Measurements from ENCODE around the gene FANCG. TPM values are rescaled to one million over a fixed set of nuclear protein-coding genes. Genes with fewer than 3 reads are reported as not detected.

The FANCG gene
- total RNA-seq, 1 experiment from 2014 or later = 46.2 TPM

DNA sequence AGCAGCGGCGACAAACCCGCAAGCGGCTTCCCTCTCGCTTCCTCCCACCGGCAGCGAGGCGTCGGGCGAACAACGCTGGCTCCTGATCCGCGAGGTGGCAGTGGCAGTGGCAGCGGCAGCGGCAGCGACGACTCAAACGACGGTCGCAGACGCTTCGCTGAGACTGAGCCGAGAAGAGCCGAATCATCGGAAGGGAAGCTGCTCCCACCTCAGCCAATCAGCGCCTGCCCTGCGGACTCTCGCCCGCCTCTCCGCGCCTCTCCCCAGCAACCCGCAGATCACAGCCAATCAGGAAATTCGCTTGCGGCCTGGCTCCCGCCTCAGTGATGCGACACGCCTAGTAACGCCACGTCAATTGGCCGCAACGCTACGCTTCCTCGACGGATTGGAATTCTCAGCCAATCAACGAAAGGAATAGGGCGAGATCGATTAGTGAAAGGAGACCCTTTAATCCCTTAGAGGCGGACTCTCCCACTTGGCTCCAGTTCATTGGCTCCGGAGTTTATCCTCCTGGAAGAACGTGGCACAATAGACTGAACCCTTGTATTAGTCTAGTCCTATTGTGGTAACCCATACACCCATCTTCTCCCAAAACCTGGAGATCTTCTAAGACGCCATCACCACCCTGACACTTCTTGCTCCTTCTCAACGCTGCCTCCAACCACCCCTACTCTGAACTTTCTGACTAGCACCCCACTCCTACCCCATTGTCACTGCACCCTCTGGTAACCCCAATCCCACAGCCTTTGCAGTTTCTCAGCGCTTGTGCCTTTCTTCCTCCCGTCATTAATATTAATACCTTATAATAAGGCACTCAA lies 7.1 kb downstream of the FANCG start, which contains the start of gene VCP:
Gene VCP, minus strand, starts transcription at position 165 of the 818 bp plus-strand sequence. CDS start 272 bp downstream, outside the sequence.
- H3K36me3 Mint-ChIP-seq (ENCODE audit: insufficient read depth, unreplicated experiment) = peaks cover 47% of the 10 kb centered on the region
- BruUV-seq (replicated peaks) = TSS peak; percentile 81
- intact Hi-C loops (cut with micrococcal nuclease; ENCODE audit: unreplicated experiment) = no loop called here

DNA sequence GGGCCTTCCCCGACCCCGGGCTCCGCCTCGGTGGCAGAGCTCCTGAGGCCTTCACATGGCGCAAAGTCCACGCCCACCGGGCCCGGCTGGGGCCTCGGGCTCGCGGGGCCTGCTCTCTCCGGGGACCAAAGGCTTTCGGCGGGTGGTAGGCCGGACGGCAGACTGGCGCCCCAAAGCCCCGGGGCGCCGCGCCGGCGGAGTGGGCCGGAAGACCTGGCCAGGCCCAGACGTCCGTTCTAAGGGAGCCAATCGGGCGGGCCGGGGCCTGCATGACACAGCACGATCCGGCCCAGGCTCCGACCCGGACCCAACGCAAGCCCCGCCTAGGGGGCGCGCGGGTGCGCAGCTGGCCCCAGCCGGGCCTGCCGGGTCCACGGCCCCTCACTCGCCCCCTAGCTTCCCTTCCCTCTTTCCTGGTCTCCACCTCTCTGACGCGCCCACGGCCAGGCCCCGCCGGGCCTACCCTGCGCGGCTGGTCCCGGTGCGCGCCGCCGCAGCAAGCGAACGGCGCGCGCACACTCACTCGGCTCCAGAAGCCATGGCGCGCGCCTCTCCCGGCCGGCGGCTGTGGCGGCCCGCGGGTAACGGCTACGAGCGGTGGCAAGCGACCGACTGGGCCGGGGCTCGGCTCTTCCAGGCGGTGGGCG lies 7.8 kb downstream of the FANCG start:
- H3K4me1 Mint-ChIP-seq (ENCODE audit: low read depth, unreplicated experiment) = peaks cover 19% of the 10 kb centered on the region

More for the DNA sequence above, 7.1 kb downstream of the FANCG start, which contains the start of gene VCP:
- Mint-ChIP-seq H3K9me3 (ENCODE audit: low read depth, unreplicated experiment) (no peaks in the 10 kb centered on the region), H3K27ac (ENCODE audit: unreplicated experiment) (peak within 1 kb of the TSS; percentile 96), H3K27me3 (ENCODE audit: unreplicated experiment) (no peaks in the 10 kb centered on the region), H3K4me1 (ENCODE audit: low read depth, unreplicated experiment) (peaks cover 19% of the 10 kb centered on the region), H3K4me3 (ENCODE audit: low read depth, unreplicated experiment) (peak within 1 kb of the TSS; percentile 83)
- TF ChIP-seq, protein P1, sequence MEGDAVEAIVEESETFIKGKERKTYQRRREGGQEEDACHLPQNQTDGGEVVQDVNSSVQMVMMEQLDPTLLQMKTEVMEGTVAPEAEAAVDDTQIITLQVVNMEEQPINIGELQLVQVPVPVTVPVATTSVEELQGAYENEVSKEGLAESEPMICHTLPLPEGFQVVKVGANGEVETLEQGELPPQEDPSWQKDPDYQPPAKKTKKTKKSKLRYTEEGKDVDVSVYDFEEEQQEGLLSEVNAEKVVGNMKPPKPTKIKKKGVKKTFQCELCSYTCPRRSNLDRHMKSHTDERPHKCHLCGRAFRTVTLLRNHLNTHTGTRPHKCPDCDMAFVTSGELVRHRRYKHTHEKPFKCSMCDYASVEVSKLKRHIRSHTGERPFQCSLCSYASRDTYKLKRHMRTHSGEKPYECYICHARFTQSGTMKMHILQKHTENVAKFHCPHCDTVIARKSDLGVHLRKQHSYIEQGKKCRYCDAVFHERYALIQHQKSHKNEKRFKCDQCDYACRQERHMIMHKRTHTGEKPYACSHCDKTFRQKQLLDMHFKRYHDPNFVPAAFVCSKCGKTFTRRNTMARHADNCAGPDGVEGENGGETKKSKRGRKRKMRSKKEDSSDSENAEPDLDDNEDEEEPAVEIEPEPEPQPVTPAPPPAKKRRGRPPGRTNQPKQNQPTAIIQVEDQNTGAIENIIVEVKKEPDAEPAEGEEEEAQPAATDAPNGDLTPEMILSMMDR (IDR thresholded peaks at IDR 0.05; ENCODE audit: unreplicated experiment) = no peak
- CTCF ChIA-PET = interaction anchor here (1.1 to 1.4 kb wide), 2 partner anchors 22 to 24 kb away, joined by 3 to 8 read pairs; partner anchors contain the start of gene PIGO
- DNase-seq = peak; percentile 94

DNA sequence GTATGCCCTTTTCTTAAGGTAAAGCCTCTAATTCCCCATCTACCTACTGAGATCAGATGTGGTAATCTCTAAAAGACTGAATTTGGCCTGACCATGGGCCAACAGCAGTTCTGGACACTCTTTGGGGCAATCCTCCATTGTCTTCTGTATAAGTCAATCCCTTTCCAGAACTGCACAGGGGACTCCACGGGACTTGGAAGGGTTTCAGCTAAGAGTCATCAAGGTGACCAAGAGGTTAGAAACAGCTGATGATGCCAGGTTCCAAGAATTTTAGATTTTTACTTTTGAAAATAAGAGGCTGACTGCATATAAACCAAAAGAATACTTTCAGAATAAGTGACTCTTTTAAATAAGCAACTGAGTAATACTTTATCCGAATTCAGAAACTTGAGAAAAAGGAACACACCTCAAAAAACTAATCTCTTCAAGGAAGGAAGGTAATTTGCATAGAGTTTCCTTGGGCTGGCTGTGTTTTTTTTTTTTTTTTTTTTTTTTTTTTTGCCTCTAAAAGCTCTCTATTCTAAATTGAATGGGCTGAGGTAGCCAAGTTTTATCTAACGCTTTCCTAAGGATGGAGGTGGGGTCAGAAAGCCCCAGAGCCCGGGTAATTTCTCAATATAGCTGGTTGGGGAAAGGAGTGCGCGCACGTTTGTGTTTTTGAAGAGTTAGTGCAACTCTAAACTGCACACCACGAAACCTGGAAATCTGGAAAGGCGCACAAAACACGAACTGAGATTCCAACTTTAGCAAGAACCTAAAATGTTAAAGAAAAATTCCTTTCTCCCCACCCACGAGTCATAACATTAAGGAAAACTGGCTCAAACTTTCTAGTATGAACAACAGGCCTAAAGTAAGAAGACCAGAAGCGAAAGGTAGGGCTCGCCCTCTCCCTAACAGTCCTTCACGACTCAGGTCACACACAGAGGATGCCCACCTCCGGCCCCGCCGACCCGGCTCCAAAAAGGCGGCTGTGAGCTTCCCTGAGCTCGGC lies 8.6 kb downstream of the FANCG start:
- Mint-ChIP-seq H3K4me1 (ENCODE audit: low read depth, unreplicated experiment) (peaks cover 19% of the 10 kb centered on the region), H3K27ac (ENCODE audit: unreplicated experiment) (peak overlapping the region; percentile 96), H3K36me3 (ENCODE audit: insufficient read depth, unreplicated experiment) (peaks cover 51% of the 10 kb centered on the region), H3K9me3 (ENCODE audit: low read depth, unreplicated experiment) (no peaks in the 10 kb centered on the region), H3K4me3 (ENCODE audit: low read depth, unreplicated experiment) (peak overlapping the region; percentile 83), H3K27me3 (ENCODE audit: unreplicated experiment) (no peaks in the 10 kb centered on the region)
- DNase-seq = no peak
- TF ChIP-seq, protein P1 (IDR thresholded peaks at IDR 0.05; ENCODE audit: unreplicated experiment) = no peak
- BruUV-seq (replicated peaks) = TSS peak; percentile 44
- CTCF ChIA-PET = interaction anchor here (0.7 to 1.6 kb wide), 6 partner anchors 9 to 172 kb away, joined by 3 to 8 read pairs (median 4); partner anchors contain the start of gene PIGO
- intact Hi-C loops (cut with micrococcal nuclease; ENCODE audit: unreplicated experiment) = no loop called here

More for the DNA sequence above, 7.8 kb downstream of the FANCG start:
- Mint-ChIP-seq H3K4me3 (ENCODE audit: low read depth, unreplicated experiment) (peak overlapping the region; percentile 83), H3K27me3 (ENCODE audit: unreplicated experiment) (no peaks in the 10 kb centered on the region), H3K9me3 (ENCODE audit: low read depth, unreplicated experiment) (no peaks in the 10 kb centered on the region), H3K27ac (ENCODE audit: unreplicated experiment) (peak overlapping the region; percentile 96), H3K36me3 (ENCODE audit: insufficient read depth, unreplicated experiment) (peaks cover 53% of the 10 kb centered on the region)
- intact Hi-C loops (cut with micrococcal nuclease; ENCODE audit: unreplicated experiment) = no loop called here
- CTCF ChIA-PET = interaction anchor here (0.7 to 1.6 kb wide), 5 partner anchors 8 to 173 kb away, joined by 3 to 8 read pairs (median 4); partner anchors contain the start of gene PIGO
- peak; percentile 83 for DNase-seq
- BruUV-seq (replicated peaks) = no TSS peak
- TF ChIP-seq, protein P1 (IDR thresholded peaks at IDR 0.05; ENCODE audit: unreplicated experiment) = peak; percentile 26

Measured in Calu3 (cell line).